Lung (tissue), 12 donors: ENCODE results near the gene NOVA2. TPM values are rescaled to one million over a fixed set of nuclear protein-coding genes. Genes with fewer than 3 reads are reported as not detected.
A peak's percentile ranks its signal among the peaks of the same experiment; 100 is the strongest.

Source experiments
- ATAC-seq: fragments of 200-7000 bp; cut with Tn5 transposase; one replicate; pipeline ENCODE4 v1.9.1; 2020; ENCODE audit warnings: moderate number of reproducible peaks; ENCODE audit not compliant: insufficient read depth, low FRiP score
- DNase-seq, 3 donors: peaks; one replicate each; pipeline ENCODE4 v3.0.0-alpha.2; 2013 to 2017
- H3K27ac ChIP-seq, 2 donors: one replicate each; pipeline ENCODE4 v1.5.1; 2013; ENCODE audit warnings: mild to moderate bottlenecking in 2 of 2, moderate library complexity in 2 of 2, control low read depth in 1 of 2, inconsistent platforms in 1 of 2, low read depth in 1 of 2, low read length in 1 of 2
- H3K27me3 ChIP-seq, 3 donors: one replicate each; pipeline ENCODE4 v1.5.1; 2013; ENCODE audit warnings: low read length in 2 of 3; ENCODE audit not compliant: control insufficient read depth in 3 of 3, insufficient read depth in 3 of 3
- H3K36me3 ChIP-seq, 4 donors: one replicate each; pipeline ENCODE4 v1.5.1; 2013; ENCODE audit warnings: low read length in 4 of 4, mild to moderate bottlenecking in 1 of 4, moderate library complexity in 1 of 4; ENCODE audit not compliant: control insufficient read depth in 4 of 4, insufficient read depth in 4 of 4
- H3K4me1 ChIP-seq, 5 donors: one replicate each; pipeline ENCODE4 v1.5.1; 2013; ENCODE audit warnings: low read length in 5 of 5, mild to moderate bottlenecking in 2 of 5, moderate library complexity in 1 of 5; ENCODE audit not compliant: control insufficient read depth in 5 of 5, insufficient read depth in 5 of 5
- H3K4me3 ChIP-seq: one replicate; pipeline ENCODE4 v1.5.1; 2013; ENCODE audit warnings: mild to moderate bottlenecking, control low read depth, moderate library complexity
- H3K9ac ChIP-seq, 2 donors: one replicate each; pipeline ENCODE4 v1.5.1; 2013; ENCODE audit warnings: low read length in 2 of 2, control low read depth in 1 of 2; ENCODE audit not compliant: insufficient read depth in 1 of 2
- H3K9me3 ChIP-seq, 4 donors: one replicate each; pipeline ENCODE4 v1.5.1; 2013; ENCODE audit warnings: low read length in 3 of 4, mild to moderate bottlenecking in 1 of 4, moderate library complexity in 1 of 4; ENCODE audit not compliant: control insufficient read depth in 4 of 4, insufficient read depth in 3 of 4
- CTCF ChIP-seq: IDR thresholded peaks from 2 replicates; pipeline ENCODE4 v1.5.1; 2012; ENCODE audit warnings: mild to moderate bottlenecking; ENCODE audit errors: control extremely low read depth, extremely low read depth
- WGBS, 2 donors: extraction: QIAGEN DNeasy Blood & Tissue Kit; methylation state at CpG; one replicate each; pipeline ENCODE4 v1.1.7; 2013; 5-methylcytosine and 5-hydroxymethylcytosine counted together
- polyA plus RNA-seq, 2 donors: library from polyadenylated mRNA; stranded (reverse); fragments of 200-250 nt; gene quantifications; one replicate each; pipeline ENCODE4 v1.2.1, GENCODE V29; 2013
- total RNA-seq, 2 donors: library from RNA; depleted of rRNA in 1 of 2; stranded (reverse); fragments of >200 nt in 1 of 2; gene quantifications; one replicate each; pipeline ENCODE4 v1.2.1, GENCODE V29; 2014 to 2021
- donor health status: control.
- donor health status: control.
- donor health status: Bipolar disorder and iron deficiency.
- donor health status: healthy.
- donor health status: DM: yes; HTN: yes; CAD: no.

The NOVA2 gene
- total and polyA plus RNA-seq, 4 donors, result 2.3 to 11.6 (median 4.8) TPM

GRCh38 chr19:46017874-46018675 is 44.4 kb upstream of the NOVA2 start:
- no peak for DNase-seq
- Histone ChIP-seq H3K4me3 (no peak overlapping the region), H3K36me3 (no peaks in the 10 kb centered on the region), H3K27ac (no peak overlapping the region), H3K9ac (no peak overlapping the region), H3K4me1 (peaks cover 6 to 16% (median 9%) of the 10 kb centered on the region in 5 donors), H3K27me3 (peaks cover 0 to 25% (median 20%) of the 10 kb centered on the region in 3 donors), H3K9me3 (peaks cover 0 to 2% (median 0%) of the 10 kb centered on the region in 4 donors)
- no peak for ATAC-seq
- no peak for TF ChIP-seq CTCF
- 94 to 97% methylated on average over 15 of the region's 15 CpGs for WGBS, 2 donors

DNA sequence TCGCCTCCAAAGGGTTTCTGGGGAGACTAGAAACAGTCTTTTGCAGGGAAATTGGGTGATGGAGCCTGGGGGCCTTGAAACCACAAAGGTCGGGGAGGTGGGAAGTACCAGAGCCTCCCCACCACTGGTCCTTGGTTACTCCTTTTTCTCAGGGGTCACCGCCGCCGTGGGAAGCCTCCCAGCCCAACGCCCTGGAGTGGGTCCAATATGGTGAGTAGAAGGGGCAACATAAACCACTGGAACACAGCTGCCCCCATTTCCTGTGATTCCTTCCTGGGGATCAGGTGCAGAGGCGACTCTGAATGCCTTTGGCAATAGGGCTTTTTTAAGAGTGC is 43.4 kb upstream of the NOVA2 start:
- 45 to 53% methylated on average over 7 of the region's 7 CpGs for WGBS, 2 donors
- Histone ChIP-seq H3K4me3 (no peak overlapping the region), H3K9me3 (no peaks in the 10 kb centered on the region)

GRCh38 chr19:46016426-46017094 is 42.9 kb upstream of the NOVA2 start:
- no peaks in the 10 kb centered on the region for H3K9me3 ChIP-seq
- no peak overlapping the region for H3K9ac ChIP-seq
- H3K4me1 ChIP-seq, result peaks cover 6 to 16% (median 9%) of the 10 kb centered on the region in 5 donors
- H3K4me3 ChIP-seq, result peak overlapping the region; percentile 53
- H3K27me3 ChIP-seq, result peaks cover 0 to 22% (median 15%) of the 10 kb centered on the region in 3 donors
- DNase-seq, result peak; percentile 79 to 87 (median 85)
- peak; percentile 80 for ATAC-seq
- H3K36me3 ChIP-seq, result no peaks in the 10 kb centered on the region
- TF ChIP-seq CTCF, result peak; percentile 71
- WGBS, 2 donors, result 1% methylated on average over 45 to 48 of the region's 48 CpGs
- H3K27ac ChIP-seq, result no peak overlapping the region

More for the DNA sequence above, 43.4 kb upstream of the NOVA2 start:
- Histone ChIP-seq H3K27ac (no peak overlapping the region), H3K9ac (no peak overlapping the region), H3K4me1 (peaks cover 6 to 16% (median 9%) of the 10 kb centered on the region in 5 donors), H3K36me3 (no peaks in the 10 kb centered on the region), H3K27me3 (peaks cover 0 to 22% (median 15%) of the 10 kb centered on the region in 3 donors)
- no peak for ATAC-seq
- DNase-seq, result no peak
- TF ChIP-seq CTCF, result no peak
